Vagina (tissue), 2 donors: ENCODE data around the gene TPSG1.
"Not testable (repeated sequence)": the region's sequence is repeated elsewhere in the genome, so short reads cannot be mapped to it uniquely, and the experiment has no call there.

ENCODE experiments used
- CTCF ChIP-seq, 3 experiments: fragments of 450-650 bp in 2 of 3; fragments of 200-600 bp in 1 of 3; sonication (generic) in 1 of 3; IDR thresholded peaks; one replicate each; pipeline ENCODE4 v1.5.1; 2017 to 2019; ENCODE audit warnings: antibody characterized with exemption in 3 of 3, mild to moderate bottlenecking in 2 of 3, moderate library complexity in 2 of 3
- POLR2A ChIP-seq, 2 donors: fragments of 450-650 bp; IDR thresholded peaks; one replicate each; pipeline ENCODE4 v1.6.1; 2017; ENCODE audit warnings: antibody characterized with exemption in 2 of 2, mild to moderate bottlenecking in 2 of 2, moderate library complexity in 2 of 2
- POLR2AphosphoS5 ChIP-seq, 2 donors: sonication (generic); formaldehyde crosslinking; IDR thresholded peaks; one replicate each; pipeline ENCODE4 v1.9.0; 2017; ENCODE audit warnings: antibody characterized with exemption in 2 of 2, mild to moderate bottlenecking in 2 of 2, low read depth in 1 of 2; ENCODE audit not compliant: insufficient read depth in 1 of 2

- not testable (repeated sequence) for TF ChIP-seq CTCF (IDR thresholded peaks at IDR 0.05); POLR2A (IDR thresholded peaks at IDR 0.05); POLR2AphosphoS5 (IDR thresholded peaks at IDR 0.05; ENCODE audit: insufficient read depth in 1 of 2, low read depth in 1 of 2)
Observed at GRCh38 chr16:1240436-1240835, 15.4 kb upstream of the TPSG1 start, which contains the start of gene TPSAB1.
